ENCODE data around the gene UFM1.

Gene UFM1

DNA sequence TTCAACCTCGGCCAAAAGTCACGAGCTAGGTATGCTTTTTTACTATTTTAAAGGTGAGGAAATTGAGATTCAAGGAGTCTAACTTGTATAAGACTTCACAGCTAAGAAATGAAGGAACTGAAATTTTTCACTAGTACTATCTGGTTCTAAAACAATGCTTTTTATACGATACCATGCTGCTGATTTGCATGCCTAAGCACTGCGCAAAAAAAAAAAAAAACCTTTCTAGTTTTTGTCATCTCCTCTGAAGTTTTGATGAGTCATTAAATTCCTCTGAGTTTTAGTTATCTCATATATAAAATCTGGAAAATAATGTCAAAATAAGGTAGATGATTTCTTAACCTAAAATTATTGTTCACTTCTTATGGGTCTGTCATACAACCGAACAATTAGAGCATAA lies 28.0 kb upstream of the UFM1 start:
- TF ChIP-seq CTCF (IDR thresholded peaks at IDR 0.05; ENCODE audit: borderline replicate concordance, control extremely low read depth, extremely low read depth, insufficient read depth, missing control alignments) = no peak
- no peak for DNase-seq (ENCODE audit: low spot score)
- in situ Hi-C loops (cut with MboI; ENCODE audit: low sequenced_read_pairs, unreplicated experiment) = no loop called here

DNA sequence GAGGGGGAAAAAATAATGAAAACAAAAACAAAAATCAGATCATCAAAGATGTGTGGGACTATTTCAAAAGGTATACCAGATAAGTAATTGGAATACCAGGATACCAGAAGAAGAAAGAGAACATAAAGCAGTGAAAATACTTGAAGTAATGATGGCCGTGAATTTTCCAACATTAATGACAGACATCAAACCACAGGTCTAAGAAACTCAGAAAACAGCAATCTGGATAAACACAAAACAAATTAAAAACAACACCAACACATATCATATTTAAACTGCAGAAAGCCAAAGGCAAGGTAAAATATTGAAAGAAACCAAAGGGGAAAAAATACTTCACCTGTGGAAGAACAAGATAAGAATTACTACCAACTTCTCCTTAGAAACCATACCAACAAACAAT lies 24.2 kb upstream of the UFM1 start:
- no peak for DNase-seq (ENCODE audit: low spot score)
- TF ChIP-seq CTCF (IDR thresholded peaks at IDR 0.05; ENCODE audit: borderline replicate concordance, control extremely low read depth, extremely low read depth, insufficient read depth, missing control alignments) = no peak
- in situ Hi-C loops (cut with MboI; ENCODE audit: low sequenced_read_pairs, unreplicated experiment) = no loop called here

- in situ Hi-C loops (cut with MboI; ENCODE audit: low sequenced_read_pairs, unreplicated experiment) = no loop called here
- DNase-seq (ENCODE audit: low spot score) = no peak
- TF ChIP-seq CTCF (IDR thresholded peaks at IDR 0.05; ENCODE audit: borderline replicate concordance, control extremely low read depth, extremely low read depth, insufficient read depth, missing control alignments) = no peak
Observed at GRCh38 chr13:38328699-38329098, 21.0 kb upstream of the UFM1 start.

DNA sequence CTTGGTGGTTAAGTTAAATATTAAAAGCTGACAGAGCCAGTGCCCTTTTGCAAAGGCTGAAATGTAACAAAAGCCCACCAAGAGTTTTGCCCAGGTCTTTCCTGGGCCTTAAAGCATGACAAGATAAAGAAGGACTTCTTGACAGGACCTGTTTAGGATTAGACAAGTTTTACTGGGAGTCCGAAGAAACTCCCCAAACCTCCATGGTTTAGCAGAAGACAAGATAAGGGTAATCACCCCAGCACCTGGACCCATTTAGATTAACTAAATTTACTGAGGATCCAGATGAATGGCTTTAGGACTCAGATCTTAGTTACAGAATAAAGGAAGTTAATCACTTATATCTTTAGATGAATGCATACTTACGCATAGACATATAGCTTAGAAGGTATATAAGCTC lies 14.8 kb upstream of the UFM1 start:
- DNase-seq (ENCODE audit: low spot score) = no peak
- TF ChIP-seq CTCF (IDR thresholded peaks at IDR 0.05; ENCODE audit: borderline replicate concordance, control extremely low read depth, extremely low read depth, insufficient read depth, missing control alignments) = no peak
- in situ Hi-C loops (cut with MboI; ENCODE audit: low sequenced_read_pairs, unreplicated experiment) = no loop called here

- no peak for DNase-seq (ENCODE audit: low spot score)
- in situ Hi-C loops (cut with MboI; ENCODE audit: low sequenced_read_pairs, unreplicated experiment) = no loop called here
- no peak for TF ChIP-seq CTCF (IDR thresholded peaks at IDR 0.05; ENCODE audit: borderline replicate concordance, control extremely low read depth, extremely low read depth, insufficient read depth, missing control alignments)
Observed at GRCh38 chr13:38338089-38338488, 11.6 kb upstream of the UFM1 start.

DNA sequence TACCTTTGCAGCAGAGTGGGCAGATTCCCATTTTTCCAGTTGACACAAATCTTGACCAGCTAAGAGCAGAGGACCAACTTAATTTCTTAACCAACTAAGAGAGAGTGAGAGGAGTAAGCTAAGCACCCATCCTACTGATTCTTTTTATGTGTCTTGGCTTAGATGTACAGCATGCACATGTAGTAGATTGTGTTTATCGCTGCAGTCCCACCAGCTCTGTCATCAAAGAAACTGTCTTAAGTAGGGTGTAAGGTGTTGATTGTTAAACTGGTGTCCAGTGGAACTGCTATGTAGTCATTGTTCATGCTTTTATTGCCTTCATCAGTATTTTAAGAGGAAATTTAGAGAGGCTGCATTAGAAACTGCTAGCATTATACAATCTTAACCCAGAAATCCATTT lies 9.0 kb upstream of the UFM1 start:
- TF ChIP-seq CTCF (IDR thresholded peaks at IDR 0.05; ENCODE audit: borderline replicate concordance, control extremely low read depth, extremely low read depth, insufficient read depth, missing control alignments) = no peak
- in situ Hi-C loops (cut with MboI; ENCODE audit: low sequenced_read_pairs, unreplicated experiment) = no loop called here
- no peak for DNase-seq (ENCODE audit: low spot score)

GRCh38 chr13:38341149-38341692 lies 8.4 kb upstream of the UFM1 start:
- TF ChIP-seq CTCF (IDR thresholded peaks at IDR 0.05; ENCODE audit: borderline replicate concordance, control extremely low read depth, extremely low read depth, insufficient read depth, missing control alignments) = no peak
- DNase-seq (ENCODE audit: low spot score) = no peak
- in situ Hi-C loops (cut with MboI; ENCODE audit: low sequenced_read_pairs, unreplicated experiment) = no loop called here
